Prostate gland (tissue), 2 donors: ENCODE data around the gene ZBTB11. TPM values are rescaled to one million over a fixed set of nuclear protein-coding genes. Genes with fewer than 3 reads are reported as not detected.
"Not testable (repeated sequence)": the region's sequence is repeated elsewhere in the genome, so short reads cannot be mapped to it uniquely, and the experiment has no call there.

Experiments used
- DNase-seq: peaks from one replicate; pipeline ENCODE4 v3.0.0-alpha.2; 2019; ENCODE audit warnings: low spot score
- H3K27ac ChIP-seq, 2 donors: fragments of 200-600 bp; sonication (generic); 2 replicates each; pipeline ENCODE4 v1.5.1; 2017 to 2019
- H3K27me3 ChIP-seq: fragments of 200-600 bp; sonication (generic); replicated peaks from 2 replicates; pipeline ENCODE4 v1.5.1; 2019; ENCODE audit not compliant: insufficient read depth
- H3K36me3 ChIP-seq, 2 donors: fragments of 200-600 bp; sonication (generic); 1 replicate in 1 of 2; 2 replicates in 1 of 2; pipeline versions ENCODE4 v1.5.1 to v1.8.1; 2017 to 2019
- H3K4me1 ChIP-seq: fragments of 200-600 bp; sonication (generic); replicated peaks from 2 replicates; pipeline ENCODE4 v1.5.1; 2019
- H3K4me3 ChIP-seq, 2 donors: fragments of 200-600 bp; sonication (generic); 2 replicates each; pipeline ENCODE4 v1.5.1; 2017 to 2019
- H3K9me3 ChIP-seq: fragments of 200-600 bp; sonication (generic); 2 replicates; pipeline ENCODE4 v1.5.1; 2017
- CTCF ChIP-seq, 4 experiments: fragments of 200-600 bp in 2 of 4; fragments of 450-650 bp in 2 of 4; sonication (generic) in 2 of 4; IDR thresholded peaks; 1 replicate in 3 of 4; 2 replicates in 1 of 4; pipeline ENCODE4 v1.5.1; 2016 to 2019; ENCODE audit warnings: antibody characterized with exemption in 4 of 4, mild to moderate bottlenecking in 2 of 4, moderate library complexity in 2 of 4
- POLR2A ChIP-seq: fragments of 450-650 bp; IDR thresholded peaks from one replicate; pipeline ENCODE4 v1.6.1; 2016; ENCODE audit warnings: antibody characterized with exemption, mild to moderate bottlenecking
- POLR2AphosphoS5 ChIP-seq: sonication (generic); formaldehyde crosslinking; IDR thresholded peaks from one replicate; pipeline ENCODE4 v1.6.1; 2017; ENCODE audit warnings: antibody characterized with exemption
- WGBS: methylation state at CpG from one replicate; pipeline ENCODE4 v1.1.5; 2018; 5-methylcytosine and 5-hydroxymethylcytosine counted together
- intact Hi-C: fragments of 100-400 bp; cut with DNase I; formaldehyde crosslinking; loops from one replicate; pipeline ENCODE4 v1.14.2; 2022
- total RNA-seq, 2 donors: library from RNA; depleted of rRNA; stranded (reverse); fragments of >200 nt; gene quantifications; one replicate each; pipeline ENCODE4 v1.1.0, GENCODE V29; 2016

The ZBTB11 gene
- total RNA-seq, 2 donors from 2014 or later, result 20.5 to 21.2 TPM

GRCh38 chr3:101709126-101709525 is 32.2 kb upstream of the ZBTB11 start:
- Histone ChIP-seq H3K27me3 (no peaks in the 10 kb centered on the region), H3K4me3 (no peak overlapping the region), H3K27ac (no peak overlapping the region), H3K4me1 (no peaks in the 10 kb centered on the region), H3K36me3 (no peaks in the 10 kb centered on the region), H3K9me3 (no peaks in the 10 kb centered on the region)
- 71% methylated on average over 4 of the region's 4 CpGs for WGBS
- intact Hi-C loops, result no loop called here
- no peak for DNase-seq
- TF ChIP-seq CTCF (IDR thresholded peaks at IDR 0.05) (no peak), POLR2AphosphoS5 (no peak), POLR2A (no peak)

DNA sequence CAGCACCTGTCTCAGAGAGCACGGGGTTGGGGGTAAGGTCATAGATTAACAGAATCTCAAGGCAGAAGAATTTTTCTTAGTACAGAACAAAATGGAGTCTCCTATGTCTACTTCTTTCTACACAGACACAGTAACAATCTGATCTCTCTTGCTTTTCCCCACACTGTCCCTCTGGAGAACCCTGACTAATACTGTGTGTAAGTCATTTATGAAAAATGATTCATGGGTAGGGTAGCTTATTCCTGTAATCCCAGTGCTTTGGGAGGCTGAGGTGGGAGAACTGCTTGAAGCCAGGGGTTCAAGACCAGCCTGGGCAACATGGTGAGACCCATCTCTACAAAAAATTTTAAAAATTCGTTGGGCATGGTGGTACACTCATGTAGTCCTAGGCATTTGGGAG is 27.7 kb upstream of the ZBTB11 start:
- H3K27me3 ChIP-seq, result not testable (repeated sequence)

DNA sequence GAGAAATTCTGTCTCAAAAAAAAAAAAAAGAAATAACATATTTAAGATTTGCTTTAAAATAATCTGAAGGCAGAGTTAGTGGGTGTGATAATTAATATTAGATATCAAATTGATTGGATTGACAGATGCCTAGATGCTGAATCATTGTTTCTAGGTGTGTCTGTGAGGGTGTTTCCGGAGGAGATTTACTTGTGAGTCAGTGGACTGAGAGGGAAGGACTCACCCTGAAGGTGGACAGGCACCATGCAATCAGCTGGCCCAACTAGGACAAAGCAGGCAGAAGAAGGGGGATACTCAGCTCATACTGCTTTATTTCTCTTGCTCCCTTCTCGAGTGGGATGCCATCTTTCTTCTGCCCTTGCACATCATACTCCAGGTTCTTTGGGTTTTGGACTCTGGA is 26.2 kb upstream of the ZBTB11 start:
- no peak overlapping the region for H3K4me3 ChIP-seq
- no peaks in the 10 kb centered on the region for H3K4me1 ChIP-seq
- 92% methylated on average over 2 of the region's 2 CpGs for WGBS
- H3K36me3 ChIP-seq, result no peaks in the 10 kb centered on the region
- H3K9me3 ChIP-seq, result no peaks in the 10 kb centered on the region
- no peak for DNase-seq
- H3K27me3 ChIP-seq, result no peaks in the 10 kb centered on the region
- H3K27ac ChIP-seq, result no peak overlapping the region
- intact Hi-C loops, result no loop called here
- TF ChIP-seq CTCF (IDR thresholded peaks at IDR 0.05), result no peak
- no peak for TF ChIP-seq POLR2AphosphoS5
- TF ChIP-seq POLR2A, result no peak

More for the DNA sequence above, 27.7 kb upstream of the ZBTB11 start:
- H3K9me3 ChIP-seq, H3K4me1 ChIP-seq, DNase-seq, H3K36me3 ChIP-seq, H3K4me3 ChIP-seq, intact Hi-C loops, H3K27ac ChIP-seq: not testable (repeated sequence)
- 85% methylated on average over 2 of the region's 2 CpGs for WGBS

DNA sequence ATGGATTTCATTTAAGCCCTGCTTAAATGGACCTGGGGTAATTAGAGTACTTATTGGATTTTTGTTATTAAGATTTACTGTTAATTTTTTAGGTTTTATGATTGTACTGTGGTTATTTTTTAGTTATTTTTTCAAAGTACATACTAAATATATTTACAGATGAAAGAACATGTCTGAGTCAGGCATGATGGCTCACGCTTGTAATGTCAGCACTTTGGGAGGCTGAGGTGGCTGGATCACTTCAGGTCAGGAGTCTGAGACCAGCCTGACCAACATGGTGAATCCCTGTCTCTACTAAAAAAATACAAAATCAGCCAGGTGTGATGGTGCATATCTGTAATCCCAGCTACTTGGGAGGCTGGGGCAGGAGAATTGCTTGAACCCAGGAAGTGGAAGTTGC is 25.8 kb upstream of the ZBTB11 start:
- Histone ChIP-seq H3K36me3 (no peaks in the 10 kb centered on the region), H3K4me1 (no peaks in the 10 kb centered on the region), H3K27ac (no peak overlapping the region), H3K9me3 (no peaks in the 10 kb centered on the region), H3K4me3 (no peak overlapping the region), H3K27me3 (no peaks in the 10 kb centered on the region)
- no peak for TF ChIP-seq POLR2AphosphoS5
- no peak for TF ChIP-seq CTCF (IDR thresholded peaks at IDR 0.05)
- no peak for TF ChIP-seq POLR2A
- intact Hi-C loops, result no loop called here
- WGBS, result 93% methylated on average over 1 of the region's 1 CpG
- DNase-seq, result no peak

DNA sequence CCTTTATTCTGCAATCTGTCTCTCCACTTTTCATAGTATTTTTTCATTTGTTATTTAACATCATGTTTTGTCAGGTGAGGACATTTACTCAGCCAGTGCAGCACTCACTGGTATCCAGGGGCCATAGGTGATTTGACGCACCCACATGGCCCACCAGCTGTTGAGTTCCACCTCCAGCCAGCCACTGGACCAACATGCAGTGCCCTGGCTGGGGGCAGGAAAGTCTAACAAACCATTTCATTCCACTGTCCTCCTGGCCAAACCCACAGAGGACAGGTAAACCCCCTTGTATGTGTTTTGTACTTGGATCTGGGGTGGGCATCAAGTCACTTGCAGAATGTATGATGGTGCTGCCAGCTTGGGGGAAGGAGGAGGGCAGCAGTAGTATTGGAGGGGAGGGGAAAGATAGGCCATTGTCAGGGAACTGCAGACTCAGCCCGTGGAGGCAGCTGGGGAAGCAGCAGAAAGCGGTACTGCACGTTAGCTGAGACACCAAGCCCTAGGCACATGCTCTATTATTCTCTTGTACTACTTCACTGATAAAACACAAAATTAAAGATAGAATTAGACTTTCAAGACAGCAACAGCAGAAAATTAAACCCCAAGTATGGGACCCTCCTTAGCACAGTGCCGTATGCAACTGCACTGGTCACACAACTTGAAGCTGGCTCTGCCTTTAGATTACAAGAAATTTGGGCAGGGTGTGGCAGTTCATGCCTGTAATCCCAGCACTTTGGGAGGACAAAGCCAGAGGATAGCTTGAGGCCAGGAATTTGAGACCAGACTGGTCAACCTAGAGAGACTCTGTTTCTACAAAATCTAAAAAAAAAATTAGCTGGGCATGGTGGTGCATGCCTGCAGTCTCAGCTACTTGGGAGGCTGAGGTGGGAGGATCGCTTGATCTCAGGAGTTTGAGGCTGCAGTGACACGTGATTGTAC is 25.0 kb upstream of the ZBTB11 start:
- intact Hi-C loops, result no loop called here

More for the DNA sequence above, 25.0 kb upstream of the ZBTB11 start:
- no peaks in the 10 kb centered on the region for H3K36me3 ChIP-seq
- no peak for TF ChIP-seq POLR2A
- DNase-seq, result no peak
- no peaks in the 10 kb centered on the region for H3K9me3 ChIP-seq
- no peaks in the 10 kb centered on the region for H3K4me1 ChIP-seq
- H3K27ac ChIP-seq, result no peak overlapping the region
- H3K27me3 ChIP-seq, result no peaks in the 10 kb centered on the region
- 78% methylated on average over 7 of the region's 7 CpGs for WGBS
- H3K4me3 ChIP-seq, result no peak overlapping the region
